Glutamatergic neuron (in vitro differentiated cells): ENCODE data around the gene TUBB2B. TPM values are rescaled to one million over a fixed set of nuclear protein-coding genes. Genes with fewer than 3 reads are reported as not detected.

Source experiments
- DNase-seq: peaks from one replicate; pipeline ENCODE4 v3.0.0; 2022
- H3K27ac Mint-ChIP-seq: one replicate; pipeline ENCODE4 v1.8.0; 2020; ENCODE audit warnings: mild to moderate bottlenecking, mixed read lengths, inconsistent platforms; ENCODE audit not compliant: unreplicated experiment
- H3K27me3 Mint-ChIP-seq: one replicate; pipeline ENCODE4 v1.8.0; 2020; ENCODE audit warnings: mild to moderate bottlenecking, moderate library complexity, mixed read lengths, inconsistent platforms; ENCODE audit not compliant: unreplicated experiment
- H3K36me3 Mint-ChIP-seq: one replicate; pipeline ENCODE4 v1.8.0; 2020; ENCODE audit warnings: mild to moderate bottlenecking, mixed read lengths, inconsistent platforms; ENCODE audit not compliant: unreplicated experiment
- H3K4me1 Mint-ChIP-seq: one replicate; pipeline ENCODE4 v1.8.0; 2020; ENCODE audit warnings: mild to moderate bottlenecking, low read depth, mixed read lengths, inconsistent platforms; ENCODE audit not compliant: unreplicated experiment
- H3K4me3 Mint-ChIP-seq: one replicate; pipeline ENCODE4 v1.8.0; 2020; ENCODE audit warnings: mild to moderate bottlenecking, mixed read lengths, inconsistent platforms; ENCODE audit not compliant: unreplicated experiment
- H3K9me3 Mint-ChIP-seq: one replicate; pipeline ENCODE4 v1.8.0; 2020; ENCODE audit warnings: mild to moderate bottlenecking, moderate library complexity, mixed read lengths, inconsistent platforms; ENCODE audit not compliant: unreplicated experiment
- CTCF ChIP-seq: fragments of 200-600 bp; sonication (generic); IDR thresholded peaks from one replicate; pipeline ENCODE4 v1.5.0; 2021; ENCODE audit not compliant: partially characterized antibody, unreplicated experiment
- total RNA-seq: library from RNA; stranded (reverse); fragmentation: NEBNext Ultra II Directional; extraction: Animal tissue kit (Norgen Biotek cat#: 25700); gene quantifications from one replicate; pipeline ENCODE4 v1.2.1, GENCODE V29; 2021; ENCODE audit not compliant: unreplicated experiment

The TUBB2B gene
- total RNA-seq, 1 donor from 2014 or later = 1,777 TPM

- Mint-ChIP-seq H3K4me1 (peaks cover 13% of the 10 kb centered on the region), H3K36me3 (peaks cover 15% of the 10 kb centered on the region), H3K27ac (peak overlapping the region; percentile 72), H3K9me3 (peaks cover 6% of the 10 kb centered on the region), H3K27me3 (no peaks in the 10 kb centered on the region), H3K4me3 (peak overlapping the region; percentile 53)
- TF ChIP-seq CTCF = no peak
- DNase-seq = no peak
Measured at GRCh38 chr6:3208098-3208774, 19.2 kb downstream of the TUBB2B start.

GRCh38 chr6:3206339-3207015, 21.0 kb downstream of the TUBB2B start:
- H3K27me3 Mint-ChIP-seq = peaks cover 2% of the 10 kb centered on the region
- no peak for DNase-seq

DNA sequence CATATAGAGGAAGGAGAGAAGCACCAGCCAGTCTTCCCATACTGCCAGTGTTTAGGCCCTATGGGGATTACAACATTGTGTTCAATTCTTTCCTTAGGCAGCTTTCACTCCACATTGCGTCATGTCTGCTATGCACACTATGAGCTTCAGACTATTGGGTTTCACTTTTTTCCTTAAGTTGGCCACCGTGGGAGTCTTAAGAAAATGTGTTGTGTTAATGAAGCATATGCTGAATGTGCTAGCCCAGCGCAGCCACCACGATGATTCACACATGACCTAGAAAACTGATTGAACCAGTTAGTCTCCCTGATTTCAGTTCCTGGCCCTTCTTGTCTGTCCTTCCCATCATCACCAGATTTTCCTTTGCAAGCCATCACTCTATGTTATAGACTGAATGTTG, 21.5 kb downstream of the TUBB2B start:
- H3K4me3 Mint-ChIP-seq = no peak overlapping the region
- no peak for DNase-seq

More at GRCh38 chr6:3206339-3207015, 21.0 kb downstream of the TUBB2B start:
- H3K4me3 Mint-ChIP-seq = no peak overlapping the region
- H3K9me3 Mint-ChIP-seq = peaks cover 6% of the 10 kb centered on the region
- H3K4me1 Mint-ChIP-seq = peaks cover 13% of the 10 kb centered on the region
- peaks cover 21% of the 10 kb centered on the region for H3K36me3 Mint-ChIP-seq
- TF ChIP-seq CTCF = no peak
- no peak overlapping the region for H3K27ac Mint-ChIP-seq

DNA sequence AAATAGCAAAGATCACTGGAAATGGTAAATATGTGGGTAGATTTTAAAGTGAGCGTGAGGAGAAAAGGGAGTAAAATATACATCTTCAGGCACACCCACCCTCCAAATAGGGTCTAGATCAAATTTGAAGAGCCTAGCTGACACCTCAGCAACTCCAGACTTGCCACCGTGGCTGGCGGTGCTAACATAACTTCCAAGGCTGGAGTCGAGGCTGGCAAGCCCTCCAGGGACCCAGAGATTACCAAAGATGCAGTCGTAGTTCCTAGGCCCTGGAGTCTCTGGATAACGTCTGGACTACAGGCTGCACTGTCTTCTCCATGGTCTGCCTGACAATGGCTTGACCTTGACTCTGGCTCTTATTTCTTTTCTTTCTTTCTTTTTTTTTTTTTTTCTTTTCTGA, 22.5 kb downstream of the TUBB2B start:
- Mint-ChIP-seq H3K4me1 (peaks cover 13% of the 10 kb centered on the region), H3K4me3 (no peak overlapping the region), H3K27me3 (peaks cover 2% of the 10 kb centered on the region), H3K36me3 (peaks cover 25% of the 10 kb centered on the region), H3K9me3 (peaks cover 6% of the 10 kb centered on the region), H3K27ac (no peak overlapping the region)
- DNase-seq = no peak
- no peak for TF ChIP-seq CTCF

More for the DNA sequence above, 21.5 kb downstream of the TUBB2B start:
- H3K9me3 Mint-ChIP-seq = peaks cover 6% of the 10 kb centered on the region
- peaks cover 2% of the 10 kb centered on the region for H3K27me3 Mint-ChIP-seq
- no peak for TF ChIP-seq CTCF
- H3K27ac Mint-ChIP-seq = no peak overlapping the region
- H3K36me3 Mint-ChIP-seq = peaks cover 21% of the 10 kb centered on the region
- peaks cover 13% of the 10 kb centered on the region for H3K4me1 Mint-ChIP-seq
